ENCODE data around the gene IGSF1. TPM values are rescaled to one million over a fixed set of nuclear protein-coding genes. Genes with fewer than 3 reads are reported as not detected.

The IGSF1 gene
- total RNA-seq, 4 donors from 2014 or later = 0.27 to 1.1 TPM; not detected in 2

GRCh38 chrX:131277543-131278136 lies 11.5 kb downstream of the IGSF1 start:
- no peaks in the 10 kb centered on the region for H3K4me1 ChIP-seq
- H3K4me3 ChIP-seq = no peak overlapping the region
- no peaks in the 10 kb centered on the region for H3K27me3 ChIP-seq
- no peak for DNase-seq
- no peaks in the 10 kb centered on the region for H3K9me3 ChIP-seq
- 8 to 41% methylated on average over 4 to 11 of the region's 11 CpGs for WGBS, 2 donors (ENCODE audit: low coverage in 1 of 2)
- intact Hi-C loops (cut with DNase I; ENCODE audit: low total_unique reads) = no loop called here
- in situ Hi-C loops (cut with MboI; ENCODE audit: low pct_ligation_motif_present in 1 of 4, low pct_unique_long_range_greater_than_20kb in 1 of 4, low sequenced_read_pairs in 3 of 4) = no loop called here
- TF ChIP-seq EP300 (IDR thresholded peaks at IDR 0.05; ENCODE audit: low read depth) (no peak), CTCF (IDR thresholded peaks at IDR 0.05) (no peak), POLR2A (IDR thresholded peaks at IDR 0.05) (no peak), POLR2AphosphoS5 (IDR thresholded peaks at IDR 0.05) (no peak)
- no peak overlapping the region for H3K27ac ChIP-seq
- H3K36me3 ChIP-seq = no peaks in the 10 kb centered on the region

GRCh38 chrX:131273011-131273410 lies 16.1 kb downstream of the IGSF1 start:
- no peak for DNase-seq
- intact Hi-C loops (cut with DNase I; ENCODE audit: low total_unique reads) (no loop called here), in situ Hi-C loops (cut with MboI; ENCODE audit: low pct_ligation_motif_present in 1 of 4, low pct_unique_long_range_greater_than_20kb in 1 of 4, low sequenced_read_pairs in 3 of 4) (no loop called here)
- TF ChIP-seq CTCF (IDR thresholded peaks at IDR 0.05) (no peak), POLR2A (IDR thresholded peaks at IDR 0.05) (no peak), POLR2AphosphoS5 (IDR thresholded peaks at IDR 0.05) (no peak), EP300 (IDR thresholded peaks at IDR 0.05; ENCODE audit: low read depth) (no peak)
- H3K27ac ChIP-seq = no peak overlapping the region
- WGBS, 2 donors (ENCODE audit: low coverage in 1 of 2) = 79% methylated on average over 5 of the region's 5 CpGs; no CpG with 5 or more reads in 1 of the 2 donors
- no peak overlapping the region for H3K4me3 ChIP-seq
- H3K27me3 ChIP-seq = no peaks in the 10 kb centered on the region
- no peaks in the 10 kb centered on the region for H3K4me1 ChIP-seq
- no peaks in the 10 kb centered on the region for H3K9me3 ChIP-seq
- no peaks in the 10 kb centered on the region for H3K36me3 ChIP-seq

GRCh38 chrX:131271826-131272225 lies 17.3 kb downstream of the IGSF1 start:
- DNase-seq = no peak
- H3K27me3 ChIP-seq = no peaks in the 10 kb centered on the region

GRCh38 chrX:131271274-131271673 lies 17.8 kb downstream of the IGSF1 start:
- intact Hi-C loops (cut with DNase I; ENCODE audit: low total_unique reads) = no loop called here
- no peaks in the 10 kb centered on the region for H3K36me3 ChIP-seq
- H3K27me3 ChIP-seq = no peaks in the 10 kb centered on the region
- H3K9me3 ChIP-seq = no peaks in the 10 kb centered on the region
- H3K4me1 ChIP-seq = no peaks in the 10 kb centered on the region
- no peak for TF ChIP-seq POLR2AphosphoS5 (IDR thresholded peaks at IDR 0.05)
- TF ChIP-seq POLR2A (IDR thresholded peaks at IDR 0.05) = no peak
- TF ChIP-seq CTCF (IDR thresholded peaks at IDR 0.05) = no peak
- TF ChIP-seq EP300 (IDR thresholded peaks at IDR 0.05; ENCODE audit: low read depth) = no peak
- 31 to 43% methylated on average over 3 of the region's 3 CpGs for WGBS, 2 donors (ENCODE audit: low coverage in 1 of 2)
- in situ Hi-C loops (cut with MboI; ENCODE audit: low pct_ligation_motif_present in 1 of 4, low pct_unique_long_range_greater_than_20kb in 1 of 4, low sequenced_read_pairs in 3 of 4) = no loop called here
- DNase-seq = no peak
- H3K27ac ChIP-seq = no peak overlapping the region
- no peak overlapping the region for H3K4me3 ChIP-seq

More at GRCh38 chrX:131271826-131272225, 17.3 kb downstream of the IGSF1 start:
- H3K36me3 ChIP-seq = no peaks in the 10 kb centered on the region
- intact Hi-C loops (cut with DNase I; ENCODE audit: low total_unique reads) (no loop called here), in situ Hi-C loops (cut with MboI; ENCODE audit: low pct_ligation_motif_present in 1 of 4, low pct_unique_long_range_greater_than_20kb in 1 of 4, low sequenced_read_pairs in 3 of 4) (no loop called here)
- H3K4me3 ChIP-seq = no peak overlapping the region
- TF ChIP-seq POLR2AphosphoS5 (IDR thresholded peaks at IDR 0.05) (no peak), POLR2A (IDR thresholded peaks at IDR 0.05) (no peak), EP300 (IDR thresholded peaks at IDR 0.05; ENCODE audit: low read depth) (no peak), CTCF (IDR thresholded peaks at IDR 0.05) (no peak)
- 40% methylated on average over 3 of the region's 3 CpGs; no CpG with 5 or more reads in 1 of the 2 donors for WGBS, 2 donors (ENCODE audit: low coverage in 1 of 2)
- no peaks in the 10 kb centered on the region for H3K9me3 ChIP-seq
- no peak overlapping the region for H3K27ac ChIP-seq
- no peaks in the 10 kb centered on the region for H3K4me1 ChIP-seq

Measured in transverse colon (tissue), 4 donors.